VCaP (cell line): ENCODE measurements around the gene KRI1.
A peak's percentile ranks its signal among the peaks of the same experiment; 100 is the strongest.

Source experiments
- H3K27ac ChIP-seq: fragments of 450-650 bp; 2 replicates; pipeline ENCODE4 v1.5.1; 2017
- CTCF ChIP-seq: fragments of 450-650 bp; conservative IDR thresholded peaks from 2 replicates; pipeline ENCODE4 v1.5.1; 2017; ENCODE audit warnings: mild to moderate bottlenecking, moderate library complexity

KRI1 gene

GRCh38 chr19:10565567-10566407 is at the start of gene KRI1:
TSS of gene KRI1 (minus strand) at chr19:10566010. CDS start at chr19:10565999, 11 bp downstream.
- 0 out of 2 replicates have a peak, but pooled peaks have one; percentile 16 for TF ChIP-seq CTCF
- peak within 1 kb of the TSS; percentile 81 for H3K27ac ChIP-seq

GRCh38 chr19:10612499-10613119 is 46.8 kb upstream of the KRI1 start:
- no peak for TF ChIP-seq CTCF
- H3K27ac ChIP-seq: no peak overlapping the region

GRCh38 chr19:10611907-10612306 is 46.1 kb upstream of the KRI1 start:
- no peak overlapping the region for H3K27ac ChIP-seq
- no peak for TF ChIP-seq CTCF

GRCh38 chr19:10604460-10604980 is 38.7 kb upstream of the KRI1 start:
- no peak for TF ChIP-seq CTCF
- H3K27ac ChIP-seq: peak overlapping the region; percentile 39

GRCh38 chr19:10603873-10604459 is 38.2 kb upstream of the KRI1 start:
- no peak for TF ChIP-seq CTCF
- H3K27ac ChIP-seq: peak overlapping the region; percentile 39

GRCh38 chr19:10603084-10603872 is 37.5 kb upstream of the KRI1 start:
- H3K27ac ChIP-seq: peak overlapping the region; percentile 39; the same call in 1 of the 2 replicates
- TF ChIP-seq CTCF: no peak
